ENCODE results near the gene TDRD10.
"Not testable (repeated sequence)": the region's sequence is repeated elsewhere in the genome, so short reads cannot be mapped to it uniquely, and the experiment has no call there.

TDRD10 gene

DNA sequence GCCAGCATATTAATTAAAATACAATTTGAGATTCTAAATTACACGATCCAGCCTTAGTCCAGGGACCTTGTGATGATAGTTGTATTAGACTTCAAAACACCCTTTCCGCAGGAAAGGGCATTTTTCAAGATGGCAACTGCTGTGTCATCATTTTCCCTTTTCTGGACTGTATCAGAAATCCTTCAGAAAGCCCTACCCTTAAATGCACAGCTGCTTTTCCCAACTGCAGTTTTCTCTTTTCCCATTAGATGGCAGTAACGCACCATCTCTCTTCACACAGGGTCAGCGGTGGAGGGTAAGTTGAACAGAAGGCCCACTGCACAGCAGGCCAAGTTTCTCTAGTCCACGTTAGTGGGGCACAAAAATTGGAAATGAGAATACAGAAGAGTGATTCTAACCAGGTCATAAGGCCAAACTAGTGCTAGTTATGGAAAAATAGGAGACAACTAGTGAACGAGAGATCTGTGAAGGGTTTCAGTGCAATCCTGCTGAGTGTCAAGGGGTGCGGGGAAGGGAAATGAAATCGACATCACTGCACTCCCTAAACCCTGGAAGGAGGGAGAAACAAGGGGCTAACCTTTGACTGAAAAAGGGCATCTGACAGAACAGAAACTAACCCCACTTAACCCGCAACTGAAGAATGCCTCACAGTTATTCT lies 22.1 kb upstream of the TDRD10 start:
- DNase-seq = peak; percentile 50

- peak; percentile 52 for DNase-seq
These were observed 21.0 kb upstream of the TDRD10 start for GRCh38 chr1:154481053-154481452.

- DNase-seq = no peak
These were observed 17.8 kb upstream of the TDRD10 start for GRCh38 chr1:154483941-154484803.

- no peak for DNase-seq
These were observed 16.9 kb upstream of the TDRD10 start for GRCh38 chr1:154485106-154485505.

- no peak for DNase-seq
These were observed 16.0 kb upstream of the TDRD10 start for GRCh38 chr1:154485910-154486496.

DNA sequence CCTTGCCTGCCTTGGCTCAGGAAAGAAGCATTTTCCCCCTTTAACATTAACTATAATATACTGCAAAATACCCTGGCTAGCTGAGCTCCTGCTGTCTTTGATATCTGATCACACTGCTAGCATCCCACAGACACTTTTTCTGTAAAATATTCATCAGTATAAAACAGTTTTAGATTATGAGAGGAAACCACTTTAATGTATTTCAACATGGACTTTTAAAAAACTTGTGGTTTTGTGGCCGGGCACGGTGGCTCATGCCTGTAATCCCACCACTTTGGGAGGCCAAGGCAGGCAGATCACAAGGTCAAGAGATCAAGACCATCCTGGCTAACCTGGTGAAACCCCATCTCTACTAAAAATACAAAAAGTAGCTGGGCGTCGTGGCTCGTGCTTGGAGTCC lies 15.3 kb upstream of the TDRD10 start:
- DNase-seq = not testable (repeated sequence)

GRCh38 chr1:154488922-154489321 lies 13.1 kb upstream of the TDRD10 start:
- no peak for DNase-seq

- DNase-seq = no peak
These were observed 12.2 kb upstream of the TDRD10 start for GRCh38 chr1:154489695-154490274.

DNA sequence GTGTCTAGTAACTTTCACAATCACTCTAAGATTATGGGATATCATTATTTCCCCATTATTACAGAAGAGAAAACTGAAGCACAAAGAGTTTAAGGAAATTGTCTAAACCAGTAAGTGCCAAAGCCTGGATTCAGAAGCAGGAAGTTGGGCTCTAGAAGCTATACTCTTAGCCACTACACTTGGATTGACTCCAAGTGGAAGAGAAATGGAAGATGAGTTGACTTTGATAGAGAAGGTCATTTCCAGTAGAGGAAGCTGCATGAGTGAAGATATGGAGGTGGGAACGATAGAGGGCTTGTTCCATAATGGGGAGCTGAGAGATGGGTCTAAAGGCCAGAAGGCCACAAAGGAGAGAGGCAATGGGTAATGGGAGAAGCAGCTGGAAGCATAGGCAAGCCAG lies 11.7 kb upstream of the TDRD10 start:
- DNase-seq = no peak

- DNase-seq = no peak
These were observed 9.9 kb upstream of the TDRD10 start for GRCh38 chr1:154492115-154492514.

DNA sequence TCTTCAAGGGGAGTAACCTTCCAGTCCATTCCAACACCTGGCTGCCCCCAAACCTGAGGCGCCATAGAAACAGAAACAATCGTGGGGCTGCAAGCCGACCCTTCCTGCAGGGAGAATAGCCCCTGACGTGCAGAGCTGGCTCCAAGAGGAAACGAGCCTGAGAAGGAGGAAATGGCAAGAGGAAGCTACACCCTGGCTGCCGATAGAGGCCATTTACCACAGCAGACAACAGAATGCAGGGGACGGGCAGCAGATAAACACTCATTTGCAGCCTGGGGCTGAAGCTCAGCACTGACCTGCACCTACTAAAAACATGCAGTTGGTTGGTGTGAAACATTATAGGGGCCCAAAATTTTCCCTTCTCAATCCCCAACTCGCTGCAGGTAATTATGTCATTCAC lies 8.7 kb upstream of the TDRD10 start:
- no peak for DNase-seq

DNA sequence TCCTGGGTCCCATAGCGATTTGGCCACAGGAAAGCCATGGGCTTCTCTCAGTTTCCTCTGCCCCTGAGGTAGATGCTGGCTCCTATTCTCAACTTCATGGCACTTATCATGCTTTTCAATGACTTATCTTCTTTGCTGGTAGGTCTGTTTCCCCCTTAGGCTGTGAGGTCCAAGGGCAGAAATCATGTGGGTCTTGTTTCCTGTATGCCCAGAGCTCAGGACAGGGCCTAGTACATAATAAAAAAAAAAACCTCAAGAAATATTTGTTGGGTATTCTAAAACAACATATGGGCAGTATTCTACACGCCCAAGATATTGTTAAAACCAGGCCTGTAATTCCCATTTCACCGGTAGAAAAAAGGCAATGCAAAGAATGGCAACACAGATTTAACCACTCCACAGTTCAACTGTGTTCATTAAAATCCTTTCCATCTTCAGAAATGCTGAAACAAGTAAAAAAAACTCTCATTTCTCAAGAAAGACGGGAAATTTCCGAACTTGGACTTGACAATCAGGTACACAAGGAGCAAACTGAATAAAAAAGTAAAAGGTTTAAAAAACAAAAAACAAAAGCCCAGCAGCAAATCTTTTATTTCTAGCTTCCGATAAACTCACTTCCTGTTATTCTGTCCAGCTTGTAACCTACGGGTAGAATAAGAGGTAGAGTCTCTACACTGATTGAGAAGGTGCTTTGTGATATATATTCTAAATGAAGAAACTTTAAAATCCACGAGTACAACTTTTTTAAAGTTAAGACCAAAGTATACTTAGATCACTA lies 6.3 kb upstream of the TDRD10 start:
- DNase-seq = no peak

GRCh38 chr1:154496383-154496782 lies 5.6 kb upstream of the TDRD10 start:
- DNase-seq = no peak

DNA sequence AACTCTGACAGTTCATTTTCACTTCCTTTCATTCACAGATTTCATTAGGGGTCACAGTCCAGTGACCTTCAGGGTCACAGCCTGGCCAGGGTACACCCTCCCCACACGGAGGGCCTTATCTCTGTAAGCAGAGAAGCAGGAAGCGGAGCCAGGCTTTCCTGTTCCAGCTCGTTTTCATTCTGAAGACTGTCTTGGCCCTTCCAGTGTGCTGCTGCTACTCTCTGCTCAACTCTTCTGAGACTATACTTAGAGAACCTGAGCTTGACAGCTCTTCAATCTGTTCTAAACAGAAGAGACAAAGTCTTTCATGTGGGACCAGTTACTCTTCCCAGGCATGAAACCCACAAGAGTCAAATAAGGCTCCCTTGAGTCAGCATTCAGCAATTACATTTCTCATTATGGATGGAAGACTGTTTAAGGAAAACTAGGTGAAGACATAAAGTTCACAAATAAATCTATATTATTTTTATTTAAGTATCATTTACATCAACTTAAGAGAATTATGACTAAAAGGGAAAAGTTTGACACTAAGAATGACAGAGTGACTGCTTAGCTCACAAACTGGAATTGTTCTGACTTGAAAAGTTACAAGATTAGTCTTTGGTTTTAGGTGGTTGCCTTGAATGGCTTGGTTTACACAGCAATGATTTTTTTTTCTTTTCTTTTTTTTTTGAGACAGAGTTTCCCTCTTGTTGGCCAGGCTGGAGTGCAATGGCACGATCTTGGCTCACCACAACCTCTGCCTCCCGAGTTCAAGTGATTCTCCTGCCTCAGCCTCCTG lies 4.8 kb upstream of the TDRD10 start:
- no peak for DNase-seq

DNA sequence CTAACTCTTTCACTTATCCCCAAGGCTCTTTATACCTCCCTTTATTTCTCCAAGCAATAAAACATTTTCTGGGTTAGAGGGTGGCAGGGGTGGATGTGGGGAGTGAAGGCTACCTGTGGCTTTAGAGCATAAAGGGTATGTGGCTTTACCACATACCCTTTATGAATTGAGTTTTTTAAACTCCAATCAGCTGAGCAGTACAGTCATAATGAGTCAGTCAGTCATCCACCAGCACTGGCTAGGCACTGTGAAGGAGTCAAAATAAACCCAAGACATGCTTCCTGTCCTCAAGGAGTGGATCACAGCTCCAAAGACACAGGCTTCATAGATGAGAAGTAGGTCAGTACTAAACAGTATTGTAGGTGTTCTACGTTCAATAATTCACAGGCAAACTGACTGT lies 2.6 kb upstream of the TDRD10 start:
- no peak for DNase-seq

DNA sequence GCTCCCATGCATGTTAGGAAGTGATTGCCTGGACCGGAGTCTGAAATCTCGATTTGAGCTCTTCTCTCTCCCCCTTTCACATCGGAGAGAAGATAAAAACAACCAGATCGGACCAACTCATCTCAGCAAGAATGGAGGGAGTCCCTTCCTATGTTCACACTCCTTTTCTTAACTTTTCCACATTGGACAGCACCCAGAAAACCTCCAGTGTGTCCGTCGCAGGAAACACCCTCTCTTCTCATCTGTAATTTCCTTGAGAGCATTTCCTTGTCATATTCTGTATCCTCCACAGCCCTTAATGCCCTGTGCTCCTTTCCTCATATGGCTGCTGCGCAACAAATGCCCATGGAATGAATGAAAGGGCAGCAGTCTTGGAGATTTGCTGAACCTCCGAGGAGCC lies 1.5 kb upstream of the TDRD10 start:
- no peak for DNase-seq

GRCh38 chr1:154501423-154502065 lies 475 bp upstream of the TDRD10 start:
- DNase-seq = no peak

GRCh38 chr1:154502744-154503115 lies 711 bp downstream of the TDRD10 start:
- DNase-seq = no peak

DNA sequence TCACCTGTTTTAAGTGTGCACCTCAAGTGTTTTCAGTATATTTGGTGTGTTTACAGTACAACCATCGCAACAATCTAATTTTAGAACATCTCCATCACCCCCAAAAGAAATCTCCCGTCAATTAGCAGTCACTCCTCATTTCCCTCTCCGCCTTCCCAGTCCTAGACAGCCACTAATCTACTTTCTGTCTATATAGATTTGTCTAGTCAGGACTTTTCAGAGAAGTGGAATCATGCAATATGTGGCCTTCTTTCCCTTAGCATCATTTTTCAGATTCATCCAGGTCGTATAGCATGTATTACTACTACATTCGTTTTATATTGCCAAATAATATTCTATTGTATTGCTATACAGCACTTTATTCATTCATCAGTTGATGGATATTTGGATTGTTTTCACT lies 1.9 kb downstream of the TDRD10 start:
- no peak for DNase-seq

- no peak for DNase-seq
These were observed 10.7 kb downstream of the TDRD10 start for GRCh38 chr1:154512760-154513159.

DNA sequence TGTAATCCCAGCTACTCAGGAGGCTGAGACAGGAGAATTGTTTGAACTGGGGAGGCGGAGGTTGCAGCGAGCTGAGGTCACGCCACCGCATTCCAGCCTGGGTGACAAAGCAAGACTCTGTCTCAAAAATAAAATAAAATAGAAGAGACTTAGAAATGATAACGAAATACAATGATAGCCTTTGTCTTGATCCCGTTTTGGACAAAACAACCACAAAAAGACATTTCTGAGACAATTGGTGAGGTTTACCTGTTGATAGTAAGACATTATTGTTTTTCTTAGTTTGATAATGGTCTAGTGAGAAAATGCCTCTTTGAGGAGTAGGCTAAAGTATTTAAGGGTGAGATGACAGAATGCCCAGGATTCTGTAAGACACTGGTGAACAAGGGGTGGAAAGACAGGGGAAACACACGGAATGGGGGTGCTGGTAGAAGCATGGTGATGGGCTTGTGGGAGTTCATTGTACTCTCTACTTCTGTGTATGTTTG lies 12.1 kb downstream of the TDRD10 start:
- DNase-seq = no peak

Measured in NCI-H524 treated with DMSO at 0.1 percent for 48 hours (cell line).